Measurements from ENCODE around the gene PTGES2. TPM values are rescaled to one million over a fixed set of nuclear protein-coding genes. Genes with fewer than 3 reads are reported as not detected.
A peak's percentile ranks its signal among the peaks of the same experiment; 100 is the strongest.

Gene PTGES2
- total and polyA plus RNA-seq, 2 experiments from 2014 or later = 59.7 to 124 TPM

GRCh38 chr9:128108269-128109049 lies 19.1 kb downstream of the PTGES2 start (continued):
- TF ChIP-seq REST (IDR thresholded peaks at IDR 0.05; ENCODE audit: unreplicated experiment) (no peak), ETS1 (IDR thresholded peaks at IDR 0.05) (no peak)

- peaks cover 5% of the 10 kb centered on the region for H3K36me3 ChIP-seq (ENCODE audit: insufficient read depth)
- Mint-ChIP-seq H3K27me3 (ENCODE audit: insufficient read depth, low read depth, poor library complexity) (peaks cover 3% of the 10 kb centered on the region), H3K4me1 (peaks cover 19% of the 10 kb centered on the region), H3K9me3 (no peaks in the 10 kb centered on the region), H3K4me3 (no peak overlapping the region), H3K27ac (peak overlapping the region; percentile 80; the same call in 1 of the 2 replicates), H3K36me3 (ENCODE audit: low read depth) (peaks cover 56% of the 10 kb centered on the region)
- no peaks in the 10 kb centered on the region for H3K27me3 ChIP-seq (ENCODE audit: insufficient read depth)
- H3K27ac ChIP-seq (ENCODE audit: low read depth) = peak overlapping the region; percentile 76; the same call in 1 of the 2 replicates
- H3K4me1 ChIP-seq (ENCODE audit: insufficient read depth) = peaks cover 8% of the 10 kb centered on the region; the same call in 1 of the 2 replicates
- peaks cover 16% of the 10 kb centered on the region for H4K20me1 ChIP-seq (replicated peaks; ENCODE audit: insufficient read depth)
- H3K9me2 ChIP-seq (ENCODE audit: insufficient read depth) = no peaks in the 10 kb centered on the region
- H2AFZ ChIP-seq = no peak overlapping the region
- ATAC-seq (no peak), DNase-seq (ENCODE audit: low spot score) (no peak)
- H3K4me3 ChIP-seq = no peak overlapping the region
- TF ChIP-seq ZNF114 (CRISPR knock-in tag; IDR thresholded peaks at IDR 0.05) = no peak
- TF ChIP-seq NANOG (IDR thresholded peaks at IDR 0.05; ENCODE audit: borderline replicate concordance) = no peak
- TF ChIP-seq ETS1 (IDR thresholded peaks at IDR 0.05) = no peak
- no peak for TF ChIP-seq CREB1 (CRISPR knock-in tag; IDR thresholded peaks at IDR 0.05; ENCODE audit: low read depth)
- TF ChIP-seq, protein P1, sequence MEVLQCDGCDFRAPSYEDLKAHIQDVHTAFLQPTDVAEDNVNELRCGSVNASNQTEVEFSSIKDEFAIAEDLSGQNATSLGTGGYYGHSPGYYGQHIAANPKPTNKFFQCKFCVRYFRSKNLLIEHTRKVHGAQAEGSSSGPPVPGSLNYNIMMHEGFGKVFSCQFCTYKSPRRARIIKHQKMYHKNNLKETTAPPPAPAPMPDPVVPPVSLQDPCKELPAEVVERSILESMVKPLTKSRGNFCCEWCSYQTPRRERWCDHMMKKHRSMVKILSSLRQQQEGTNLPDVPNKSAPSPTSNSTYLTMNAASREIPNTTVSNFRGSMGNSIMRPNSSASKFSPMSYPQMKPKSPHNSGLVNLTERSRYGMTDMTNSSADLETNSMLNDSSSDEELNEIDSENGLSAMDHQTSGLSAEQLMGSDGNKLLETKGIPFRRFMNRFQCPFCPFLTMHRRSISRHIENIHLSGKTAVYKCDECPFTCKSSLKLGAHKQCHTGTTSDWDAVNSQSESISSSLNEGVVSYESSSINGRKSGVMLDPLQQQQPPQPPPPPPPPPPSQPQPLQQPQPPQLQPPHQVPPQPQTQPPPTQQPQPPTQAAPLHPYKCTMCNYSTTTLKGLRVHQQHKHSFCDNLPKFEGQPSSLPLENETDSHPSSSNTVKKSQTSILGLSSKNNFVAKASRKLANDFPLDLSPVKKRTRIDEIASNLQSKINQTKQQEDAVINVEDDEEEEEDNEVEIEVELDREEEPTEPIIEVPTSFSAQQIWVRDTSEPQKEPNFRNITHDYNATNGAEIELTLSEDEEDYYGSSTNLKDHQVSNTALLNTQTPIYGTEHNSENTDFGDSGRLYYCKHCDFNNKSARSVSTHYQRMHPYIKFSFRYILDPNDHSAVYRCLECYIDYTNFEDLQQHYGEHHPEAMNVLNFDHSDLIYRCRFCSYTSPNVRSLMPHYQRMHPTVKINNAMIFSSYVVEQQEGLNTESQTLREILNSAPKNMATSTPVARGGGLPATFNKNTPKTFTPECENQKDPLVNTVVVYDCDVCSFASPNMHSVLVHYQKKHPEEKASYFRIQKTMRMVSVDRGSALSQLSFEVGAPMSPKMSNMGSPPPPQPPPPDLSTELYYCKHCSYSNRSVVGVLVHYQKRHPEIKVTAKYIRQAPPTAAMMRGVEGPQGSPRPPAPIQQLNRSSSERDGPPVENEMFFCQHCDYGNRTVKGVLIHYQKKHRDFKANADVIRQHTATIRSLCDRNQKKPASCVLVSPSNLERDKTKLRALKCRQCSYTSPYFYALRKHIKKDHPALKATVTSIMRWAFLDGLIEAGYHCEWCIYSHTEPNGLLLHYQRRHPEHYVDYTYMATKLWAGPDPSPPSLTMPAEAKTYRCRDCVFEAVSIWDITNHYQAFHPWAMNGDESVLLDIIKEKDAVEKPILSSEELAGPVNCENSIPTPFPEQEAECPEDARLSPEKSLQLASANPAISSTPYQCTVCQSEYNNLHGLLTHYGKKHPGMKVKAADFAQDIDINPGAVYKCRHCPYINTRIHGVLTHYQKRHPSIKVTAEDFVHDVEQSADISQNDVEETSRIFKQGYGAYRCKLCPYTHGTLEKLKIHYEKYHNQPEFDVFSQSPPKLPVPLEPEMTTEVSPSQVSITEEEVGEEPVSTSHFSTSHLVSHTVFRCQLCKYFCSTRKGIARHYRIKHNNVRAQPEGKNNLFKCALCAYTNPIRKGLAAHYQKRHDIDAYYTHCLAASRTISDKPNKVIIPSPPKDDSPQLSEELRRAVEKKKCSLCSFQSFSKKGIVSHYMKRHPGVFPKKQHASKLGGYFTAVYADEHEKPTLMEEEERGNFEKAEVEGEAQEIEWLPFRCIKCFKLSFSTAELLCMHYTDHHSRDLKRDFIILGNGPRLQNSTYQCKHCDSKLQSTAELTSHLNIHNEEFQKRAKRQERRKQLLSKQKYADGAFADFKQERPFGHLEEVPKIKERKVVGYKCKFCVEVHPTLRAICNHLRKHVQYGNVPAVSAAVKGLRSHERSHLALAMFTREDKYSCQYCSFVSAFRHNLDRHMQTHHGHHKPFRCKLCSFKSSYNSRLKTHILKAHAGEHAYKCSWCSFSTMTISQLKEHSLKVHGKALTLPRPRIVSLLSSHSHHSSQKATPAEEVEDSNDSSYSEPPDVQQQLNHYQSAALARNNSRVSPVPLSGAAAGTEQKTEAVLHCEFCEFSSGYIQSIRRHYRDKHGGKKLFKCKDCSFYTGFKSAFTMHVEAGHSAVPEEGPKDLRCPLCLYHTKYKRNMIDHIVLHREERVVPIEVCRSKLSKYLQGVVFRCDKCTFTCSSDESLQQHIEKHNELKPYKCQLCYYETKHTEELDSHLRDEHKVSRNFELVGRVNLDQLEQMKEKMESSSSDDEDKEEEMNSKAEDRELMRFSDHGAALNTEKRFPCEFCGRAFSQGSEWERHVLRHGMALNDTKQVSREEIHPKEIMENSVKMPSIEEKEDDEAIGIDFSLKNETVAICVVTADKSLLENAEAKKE (CRISPR knock-in tag; IDR thresholded peaks at IDR 0.05) = no peak
- H3F3A ChIP-seq (replicated peaks; ENCODE audit: low read depth) = peaks cover 10% of the 10 kb centered on the region; the same call in 1 of the 2 replicates
- no peaks in the 10 kb centered on the region for H3K79me2 ChIP-seq (replicated peaks; ENCODE audit: insufficient read depth)
- no peak overlapping the region for H3K4me2 ChIP-seq
These were observed 19.9 kb downstream of the PTGES2 start for GRCh38 chr9:128107468-128108268.

All from GM23338 (cell line).